SK-N-SH (cell line): Measurements from ENCODE around the gene SSBP2.

Experiments
- CTCF ChIP-seq: fragments of 200-600 bp; sonication (generic); IDR thresholded peaks from 2 replicates; pipeline ENCODE4 v1.6.1; 2017; ENCODE audit warnings: antibody characterized with exemption, mild to moderate bottlenecking, moderate library complexity
- JUND ChIP-seq: IDR thresholded peaks from 2 replicates; pipeline ENCODE4 v1.4.0; 2012
- MXI1 ChIP-seq: IDR thresholded peaks from 2 replicates; pipeline ENCODE4 v1.6.1; 2012; ENCODE audit warnings: mild to moderate bottlenecking, low read depth, low read length, improper control_type of control experiment
- POLR2AphosphoS5 ChIP-seq: IDR thresholded peaks from 2 replicates; pipeline ENCODE4 v1.6.1; 2012; ENCODE audit warnings: low read depth, low read length
- TF ChIP-seq, protein P1 (sequence below): IDR thresholded peaks from 2 replicates; pipeline ENCODE4 v1.4.0; 2012; ENCODE audit warnings: low read depth, borderline replicate concordance

GRCh38 chr5:81679885-81680284 is 71.0 kb downstream of the SSBP2 start:
- TF ChIP-seq CTCF (no peak), POLR2AphosphoS5 (no peak), MXI1 (no peak), JUND (no peak)
- TF ChIP-seq, protein P1, sequence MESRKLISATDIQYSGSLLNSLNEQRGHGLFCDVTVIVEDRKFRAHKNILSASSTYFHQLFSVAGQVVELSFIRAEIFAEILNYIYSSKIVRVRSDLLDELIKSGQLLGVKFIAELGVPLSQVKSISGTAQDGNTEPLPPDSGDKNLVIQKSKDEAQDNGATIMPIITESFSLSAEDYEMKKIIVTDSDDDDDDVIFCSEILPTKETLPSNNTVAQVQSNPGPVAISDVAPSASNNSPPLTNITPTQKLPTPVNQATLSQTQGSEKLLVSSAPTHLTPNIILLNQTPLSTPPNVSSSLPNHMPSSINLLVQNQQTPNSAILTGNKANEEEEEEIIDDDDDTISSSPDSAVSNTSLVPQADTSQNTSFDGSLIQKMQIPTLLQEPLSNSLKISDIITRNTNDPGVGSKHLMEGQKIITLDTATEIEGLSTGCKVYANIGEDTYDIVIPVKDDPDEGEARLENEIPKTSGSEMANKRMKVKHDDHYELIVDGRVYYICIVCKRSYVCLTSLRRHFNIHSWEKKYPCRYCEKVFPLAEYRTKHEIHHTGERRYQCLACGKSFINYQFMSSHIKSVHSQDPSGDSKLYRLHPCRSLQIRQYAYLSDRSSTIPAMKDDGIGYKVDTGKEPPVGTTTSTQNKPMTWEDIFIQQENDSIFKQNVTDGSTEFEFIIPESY = no peak
